Endothelial cell of coronary artery (primary cell): Measurements from ENCODE around the gene DCAF11. TPM values are rescaled to one million over a fixed set of nuclear protein-coding genes. Genes with fewer than 3 reads are reported as not detected.

ENCODE experiments used
- total RNA-seq: library from RNA; depleted of rRNA; stranded (reverse); fragments of >200 nt; gene quantifications from 2 replicates; pipeline ENCODE4 v1.2.3, GENCODE V29; 2014

The DCAF11 gene
- total RNA-seq = 42.3 and 47.3 TPM in 2 replicates

GRCh38 chr14:24114532-24115421 lies at the start of gene DCAF11, which contains the start of gene NRL:
Gene DCAF11, plus strand, starts transcription at chr14:24114777. Its CDS starts 818 bp downstream, at chr14:24115595.
Gene NRL, minus strand, starts transcription at chr14:24114949. Its CDS starts 32,101 bp downstream, at chr14:24082848.

GRCh38 chr14:24071144-24071697 lies 43.4 kb upstream of the DCAF11 start, which contains the start of gene CPNE6:
Gene CPNE6, plus strand, starts transcription at chr14:24071562. Its CDS starts 1,375 bp downstream, at chr14:24072937.

GRCh38 chr14:24093901-24094840 lies 20.4 kb upstream of the DCAF11 start, which contains the start of gene PCK2:
Gene PCK2, plus strand, starts transcription at chr14:24094311. Its CDS starts 95 bp downstream, at chr14:24094406.

GRCh38 chr14:24130380-24130716 lies 15.8 kb downstream of the DCAF11 start, which contains the start of gene FITM1:
Gene FITM1, plus strand, starts transcription at chr14:24130659. Its CDS starts 905 bp downstream, at chr14:24131564.

DNA sequence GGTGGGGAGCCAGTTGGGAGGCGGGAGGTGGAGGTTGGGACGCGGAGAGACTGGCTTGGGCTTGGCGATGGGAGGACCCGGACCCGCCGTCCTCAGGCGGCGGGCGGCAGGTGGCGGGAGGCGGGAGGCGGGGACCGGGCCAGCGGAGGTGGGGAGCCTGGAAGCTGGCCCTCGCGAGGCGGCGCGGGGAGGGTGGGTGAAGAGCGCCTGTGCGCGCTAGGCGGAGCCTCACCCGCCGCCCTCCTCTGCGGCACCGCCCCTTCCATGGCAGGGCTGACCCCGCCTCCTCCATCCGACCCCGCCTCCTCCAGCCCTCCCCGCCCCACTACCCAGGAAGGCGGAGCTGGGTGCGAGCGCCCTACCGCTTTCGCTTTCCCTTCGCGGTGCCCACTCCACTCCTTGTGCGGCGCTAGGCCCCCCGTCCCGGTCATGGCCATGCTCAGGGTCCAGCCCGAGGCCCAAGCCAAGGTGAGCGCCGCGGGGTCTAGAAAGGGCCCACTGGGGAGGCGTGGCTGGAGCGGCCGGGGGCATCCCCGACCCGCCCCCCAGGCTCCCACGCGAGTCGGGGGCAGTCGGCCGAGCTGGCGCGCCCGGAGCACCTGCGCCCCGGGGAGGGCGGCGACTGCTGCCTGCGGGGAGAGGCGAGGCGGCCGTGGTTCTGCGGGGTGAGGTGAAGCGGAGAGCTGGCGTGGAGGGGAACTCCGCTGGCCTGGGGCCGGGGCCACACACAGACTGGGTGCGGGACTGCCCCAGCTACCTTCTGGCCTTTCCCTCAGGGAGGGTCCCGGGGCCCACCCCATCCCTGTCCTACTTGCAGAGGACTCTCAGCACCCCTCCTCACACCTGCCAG lies 21.5 kb downstream of the DCAF11 start, which contains the start of gene PSME1:
TSS of gene PSME1 (plus strand) at position 361 of the 850 bp plus-strand sequence. CDS start at position 430, 69 bp downstream.

GRCh38 chr14:24141097-24141880 lies 26.7 kb downstream of the DCAF11 start, which contains the start of gene EMC9:
Gene EMC9, minus strand, starts transcription at chr14:24141591. Its CDS starts 287 bp downstream, at chr14:24141304.

GRCh38 chr14:24146453-24146977 lies 31.9 kb downstream of the DCAF11 start, which contains the start of gene PSME2:
Gene PSME2, minus strand, starts transcription at chr14:24146610. Its CDS starts 29 bp downstream, at chr14:24146581.

GRCh38 chr14:24146978-24147760 lies 32.6 kb downstream of the DCAF11 start, which contains the start of gene RNF31:
Gene RNF31, plus strand, starts transcription at chr14:24147498. Its CDS starts 201 bp downstream, at chr14:24147699.

GRCh38 chr14:24160850-24161804 lies 46.5 kb downstream of the DCAF11 start, which contains the start of gene IRF9:
Gene IRF9, plus strand, starts transcription at chr14:24161265. Its CDS starts 880 bp downstream, at chr14:24162145.

GRCh38 chr14:24171422-24172260 lies 57.1 kb downstream of the DCAF11 start, which contains the start of gene REC8:
Gene REC8, plus strand, starts transcription at chr14:24172080. Its CDS starts 473 bp downstream, at chr14:24172553.

Other genes starting within 250 kb of the DCAF11 start
- gene DHRS4, start 161.0 kb upstream of the DCAF11 start, total RNA-seq = 53.7 and 58.5 TPM in 2 replicates
- 11.9 and 13.7 TPM in 2 replicates for gene DHRS4L2, start 125.8 kb upstream of the DCAF11 start, total RNA-seq
- 0.09 TPM in 1 of 2 replicates, not detected in the other for gene CARMIL3, start 62.8 kb upstream of the DCAF11 start, total RNA-seq
- not detected in 2 replicates for gene CPNE6, start 43.2 kb upstream of the DCAF11 start, total RNA-seq
- 5.1 and 17.4 TPM in 2 replicates for gene PCK2, start 20.5 kb upstream of the DCAF11 start, total RNA-seq
- gene NRL, start 172 bp downstream of the DCAF11 start, total RNA-seq = 0.19 and 0.45 TPM in 2 replicates
- 0.19 and 0.27 TPM in 2 replicates for gene FITM1, start 15.9 kb downstream of the DCAF11 start, total RNA-seq
- 78.5 and 103 TPM in 2 replicates for gene PSME1, start 21.4 kb downstream of the DCAF11 start, total RNA-seq
- 23.2 and 23.7 TPM in 2 replicates for gene EMC9, start 26.8 kb downstream of the DCAF11 start, total RNA-seq
- 101 and 105 TPM in 2 replicates for gene PSME2, start 31.8 kb downstream of the DCAF11 start, total RNA-seq
- gene RNF31, start 32.7 kb downstream of the DCAF11 start, total RNA-seq = 28.9 and 29.3 TPM in 2 replicates
- gene IRF9, start 46.5 kb downstream of the DCAF11 start, total RNA-seq = 39.4 and 47.7 TPM in 2 replicates
- 1.3 and 4.2 TPM in 2 replicates for gene REC8, start 57.3 kb downstream of the DCAF11 start, total RNA-seq
- gene IPO4, start 74.0 kb downstream of the DCAF11 start, total RNA-seq = 41.1 and 49.6 TPM in 2 replicates
- 38.6 and 53.6 TPM in 2 replicates for gene TM9SF1, start 80.7 kb downstream of the DCAF11 start, total RNA-seq
- gene TSSK4, start 90.9 kb downstream of the DCAF11 start, total RNA-seq = 0.09 TPM in 1 of 2 replicates, not detected in the other
- 16.7 and 27.9 TPM in 2 replicates for gene CHMP4A, start 98.7 kb downstream of the DCAF11 start, total RNA-seq
- gene MDP1, start 101.3 kb downstream of the DCAF11 start, total RNA-seq = 8.6 and 8.8 TPM in 2 replicates
- gene NEDD8, start 117.6 kb downstream of the DCAF11 start, total RNA-seq = 235 and 253 TPM in 2 replicates
- 76.5 and 85.2 TPM in 2 replicates for gene GMPR2, start 118.2 kb downstream of the DCAF11 start, total RNA-seq
- 38.1 and 43.4 TPM in 2 replicates for gene TINF2, start 127.8 kb downstream of the DCAF11 start, total RNA-seq
- 0.36 and 0.75 TPM in 2 replicates for gene TGM1, start 148.4 kb downstream of the DCAF11 start, total RNA-seq
- gene RABGGTA, start 156.8 kb downstream of the DCAF11 start, total RNA-seq = 20.5 and 21.1 TPM in 2 replicates
- 6.6 and 7.3 TPM in 2 replicates for gene DHRS1, start 185.0 kb downstream of the DCAF11 start, total RNA-seq
- 24.8 and 25.4 TPM in 2 replicates for gene NOP9, start 185.1 kb downstream of the DCAF11 start, total RNA-seq
- 1.4 and 2.8 TPM in 2 replicates for gene CIDEB, start 193.2 kb downstream of the DCAF11 start, total RNA-seq
- gene LTB4R2, start 195.4 kb downstream of the DCAF11 start, total RNA-seq = 2.9 and 5.6 TPM in 2 replicates
- gene LTB4R, start 196.7 kb downstream of the DCAF11 start, total RNA-seq = 1.7 and 3.3 TPM in 2 replicates
- 37.2 and 43.1 TPM in 2 replicates for gene ADCY4, start 220.3 kb downstream of the DCAF11 start, total RNA-seq
- 2.9 and 3.5 TPM in 2 replicates for gene RIPK3, start 225.2 kb downstream of the DCAF11 start, total RNA-seq